Measurements from ENCODE around the gene C1orf226. TPM values are rescaled to one million over a fixed set of nuclear protein-coding genes. Genes with fewer than 3 reads are reported as not detected.
"Not testable (repeated sequence)": the region's sequence is repeated elsewhere in the genome, so short reads cannot be mapped to it uniquely, and the experiment has no call there.

Gene C1orf226
- total and polyA plus RNA-seq, 9 of the 15 experiments (the other 6 are each of a cell fraction or from before 2014, with no cell fraction given), result 0.10 to 1.4 (median 0.47) TPM

DNA sequence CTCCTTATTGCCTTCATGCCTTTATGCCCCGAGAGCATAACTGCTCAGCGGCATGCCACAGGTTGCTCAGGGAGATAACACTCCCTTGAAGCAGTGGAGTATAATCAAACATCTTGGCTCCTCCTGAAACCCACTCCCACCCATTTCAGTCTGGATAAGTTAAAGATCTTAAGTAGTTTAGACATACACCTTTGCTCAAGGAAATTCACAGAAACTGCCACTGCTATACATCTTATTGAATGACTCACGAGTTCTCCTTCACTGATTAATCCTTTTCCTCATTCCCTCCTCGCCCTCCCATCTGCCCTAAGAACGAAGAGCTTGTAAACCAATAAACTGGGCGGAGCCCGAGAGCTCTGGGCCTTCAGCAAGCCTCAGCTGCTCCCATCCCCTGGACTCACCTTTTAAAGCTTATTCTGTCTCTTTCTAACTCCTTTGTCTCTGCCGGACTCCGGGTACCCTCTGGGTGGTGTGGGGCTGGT is 38.0 kb downstream of the C1orf226 start (continued):
- TF ChIP-seq ARID1B (IDR thresholded peaks at IDR 0.05), result peak; percentile 85
- TF ChIP-seq MTA2 (IDR thresholded peaks at IDR 0.05; ENCODE audit: low read depth), result peak; percentile 21; the same call in 1 of the 2 replicates
- peak; percentile 39; the same call in 1 of the 2 replicates for TF ChIP-seq LEF1 (IDR thresholded peaks at IDR 0.05)
- 0 out of 2 replicates have a peak, but pooled peaks have one; percentile 2 for TF ChIP-seq NFE2 (IDR thresholded peaks at IDR 0.05; ENCODE audit: low read depth)
- TF ChIP-seq NCOR1 (IDR thresholded peaks at IDR 0.05), result peak; percentile 60; the same call in 1 of the 2 replicates
- TF ChIP-seq SMARCA4 (IDR thresholded peaks at IDR 0.05), result peak; percentile 74; the same call in 1 of the 2 replicates
- peak in 1 of 2 experiments; percentile 60; a peak in 2 of 4 replicates for TF ChIP-seq HDAC1 (IDR thresholded peaks at IDR 0.05)
- TF ChIP-seq SMARCB1 (IDR thresholded peaks at IDR 0.05; ENCODE audit: insufficient read length, low read depth), result peak; percentile 55
- TF ChIP-seq EGR1 (conservative IDR thresholded peaks at IDR 0.05), result 0 out of 2 replicates have a peak, but pooled peaks have one; percentile 19
- TF ChIP-seq ATF1 (CRISPR knock-in tag; IDR thresholded peaks at IDR 0.05), result not testable (repeated sequence)
- TF ChIP-seq ATF1 (tag; IDR thresholded peaks at IDR 0.05), result 0 out of 2 replicates have a peak, but pooled peaks have one; percentile 11
- TF ChIP-seq GATAD2A (IDR thresholded peaks at IDR 0.05), result peak; percentile 77; the same call in 1 of the 2 replicates
- TF ChIP-seq RNF2 (IDR thresholded peaks at IDR 0.05), result peak; percentile 33; the same call in 1 of the 2 replicates
- TF ChIP-seq MEIS2 (IDR thresholded peaks at IDR 0.05; ENCODE audit: partially characterized antibody), result peak; percentile 25
- peak; percentile 42 to 55; a peak in 2 of 4 replicates for TF ChIP-seq KDM1A (IDR thresholded peaks at IDR 0.05)
- 0 out of 4 replicates have a peak, but pooled peaks of 1 of the 2 experiments have one; percentile 7 for TF ChIP-seq NRF1 (conservative IDR thresholded peaks at IDR 0.05 in 1 of 2, IDR thresholded peaks at IDR 0.05 in 1 of 2)
- TF ChIP-seq MTA3 (IDR thresholded peaks at IDR 0.05; ENCODE audit: borderline replicate concordance), result peak; percentile 63; the same call in 1 of the 2 replicates
- TF ChIP-seq ZNF134 (CRISPR knock-in tag; conservative IDR thresholded peaks at IDR 0.05), result 0 out of 2 replicates have a peak, but pooled peaks have one; percentile 23
- TF ChIP-seq CBFA2T3 (IDR thresholded peaks at IDR 0.05), result peak; percentile 81
- TF ChIP-seq ZBTB7A (IDR thresholded peaks at IDR 0.05; ENCODE audit: borderline replicate concordance, control insufficient read depth, low read depth, low read length), result 0 out of 2 replicates have a peak, but pooled peaks have one; percentile 27
- TF ChIP-seq JUND (IDR thresholded peaks at IDR 0.05; ENCODE audit: borderline replicate concordance, low read depth, low read length), result peak; percentile 7; the same call in 1 of the 2 replicates
- peak; percentile 43; the same call in 1 of the 3 replicates for TF ChIP-seq JUND (tag; IDR thresholded peaks at IDR 0.05; ENCODE audit: borderline replicate concordance, low read depth, low read length)
- TF ChIP-seq TAL1 (IDR thresholded peaks at IDR 0.05), result peak; percentile 55
